Parathyroid adenoma (tissue), 2 donors: ENCODE data around the gene GALNT17.
"Not testable (repeated sequence)": the region's sequence is repeated elsewhere in the genome, so short reads cannot be mapped to it uniquely, and the experiment has no call there.

Source experiments
- H2AFZ ChIP-seq: fragments of 300-600 bp; sonication (generic); one replicate; pipeline ENCODE4 v1.7.0; 2017; ENCODE audit warnings: antibody characterized with exemption, mild to moderate bottlenecking
- H3K27ac ChIP-seq: fragments of 300-600 bp; sonication (generic); one replicate; pipeline ENCODE4 v1.7.0; 2017
- H3K27me3 ChIP-seq: fragments of 300-600 bp; sonication (generic); one replicate; pipeline ENCODE4 v1.7.0; 2017; ENCODE audit warnings: low read length; ENCODE audit not compliant: control insufficient read depth, insufficient read depth
- H3K36me3 ChIP-seq: fragments of 300-600 bp; sonication (generic); one replicate; pipeline ENCODE4 v1.7.0; 2017; ENCODE audit warnings: low read length; ENCODE audit not compliant: control insufficient read depth, insufficient read depth
- H3K4me1 ChIP-seq: fragments of 300-600 bp; sonication (generic); one replicate; pipeline ENCODE4 v1.7.0; 2017; ENCODE audit warnings: control low read depth
- H3K4me2 ChIP-seq: fragments of 300-600 bp; sonication (generic); one replicate; pipeline ENCODE4 v1.7.0; 2017; ENCODE audit warnings: low read length
- H3K4me3 ChIP-seq: fragments of 300-600 bp; sonication (generic); one replicate; pipeline ENCODE4 v1.7.0; 2017; ENCODE audit warnings: low read depth, low read length
- H3K79me2 ChIP-seq: fragments of 300-600 bp; sonication (generic); one replicate; pipeline ENCODE4 v1.7.0; 2017; ENCODE audit warnings: control low read depth
- H3K9ac ChIP-seq: fragments of 300-600 bp; sonication (generic); one replicate; pipeline ENCODE4 v1.7.0; 2017; ENCODE audit warnings: mild to moderate bottlenecking
- H3K9me3 ChIP-seq: fragments of 300-600 bp; sonication (generic); one replicate; pipeline ENCODE4 v1.7.0; 2017; ENCODE audit warnings: low read length; ENCODE audit not compliant: control insufficient read depth
- CTCF ChIP-seq: fragments of 300-600 bp; sonication (generic); IDR thresholded peaks from one replicate; pipeline ENCODE4 v1.7.0; 2017; ENCODE audit warnings: antibody characterized with exemption, mild to moderate bottlenecking
- donor health status: primary hyperparathyroidism.

The GALNT17 gene

GRCh38 chr7:71566991-71567390 is 435.0 kb downstream of the GALNT17 start:
- H3K9me3 ChIP-seq = no peaks in the 10 kb centered on the region
- H3K4me3 ChIP-seq = no peak overlapping the region
- H3K4me1 ChIP-seq = no peaks in the 10 kb centered on the region
- no peak for TF ChIP-seq CTCF
- no peak overlapping the region for H3K9ac ChIP-seq
- H3K4me2 ChIP-seq = no peak overlapping the region
- no peaks in the 10 kb centered on the region for H3K79me2 ChIP-seq
- no peak overlapping the region for H2AFZ ChIP-seq
- no peaks in the 10 kb centered on the region for H3K27me3 ChIP-seq
- H3K36me3 ChIP-seq = no peaks in the 10 kb centered on the region
- H3K27ac ChIP-seq = no peak overlapping the region

GRCh38 chr7:71574153-71574860 is 442.4 kb downstream of the GALNT17 start:
- no peaks in the 10 kb centered on the region for H3K9me3 ChIP-seq
- no peaks in the 10 kb centered on the region for H3K4me1 ChIP-seq
- H2AFZ ChIP-seq = no peak overlapping the region
- H3K4me2 ChIP-seq = no peak overlapping the region
- H3K4me3 ChIP-seq = no peak overlapping the region
- no peaks in the 10 kb centered on the region for H3K79me2 ChIP-seq
- H3K36me3 ChIP-seq = no peaks in the 10 kb centered on the region
- no peak overlapping the region for H3K27ac ChIP-seq
- H3K27me3 ChIP-seq = no peaks in the 10 kb centered on the region
- H3K9ac ChIP-seq = no peak overlapping the region
- TF ChIP-seq CTCF = no peak

- H3K9ac ChIP-seq = no peak overlapping the region
- H2AFZ ChIP-seq = no peak overlapping the region
- H3K9me3 ChIP-seq = no peaks in the 10 kb centered on the region
- no peak overlapping the region for H3K27ac ChIP-seq
- TF ChIP-seq CTCF = no peak
- no peaks in the 10 kb centered on the region for H3K4me1 ChIP-seq
- H3K36me3 ChIP-seq = no peaks in the 10 kb centered on the region
- H3K27me3 ChIP-seq = no peaks in the 10 kb centered on the region
- H3K4me3 ChIP-seq = no peak overlapping the region
- H3K79me2 ChIP-seq = no peaks in the 10 kb centered on the region
- H3K4me2 ChIP-seq = no peak overlapping the region
Measured at GRCh38 chr7:71580027-71580426, 448.1 kb downstream of the GALNT17 start.

- Histone ChIP-seq H3K79me2 (no peaks in the 10 kb centered on the region), H2AFZ (no peak overlapping the region), H3K4me2 (no peak overlapping the region), H3K27me3 (no peaks in the 10 kb centered on the region), H3K4me1 (no peaks in the 10 kb centered on the region), H3K4me3 (no peak overlapping the region), H3K9ac (no peak overlapping the region), H3K9me3 (no peaks in the 10 kb centered on the region), H3K36me3 (no peaks in the 10 kb centered on the region), H3K27ac (no peak overlapping the region)
- no peak for TF ChIP-seq CTCF
Measured at GRCh38 chr7:71584256-71584655, 452.3 kb downstream of the GALNT17 start.

- Histone ChIP-seq H3K27ac (no peak overlapping the region), H3K9me3 (no peaks in the 10 kb centered on the region), H3K27me3 (no peaks in the 10 kb centered on the region), H3K4me3 (no peak overlapping the region), H3K4me2 (no peak overlapping the region), H2AFZ (no peak overlapping the region), H3K4me1 (no peaks in the 10 kb centered on the region), H3K36me3 (no peaks in the 10 kb centered on the region), H3K79me2 (no peaks in the 10 kb centered on the region), H3K9ac (no peak overlapping the region)
- no peak for TF ChIP-seq CTCF
Measured at GRCh38 chr7:71591876-71592275, 459.9 kb downstream of the GALNT17 start.

GRCh38 chr7:71592388-71592787 is 460.4 kb downstream of the GALNT17 start:
- H3K4me3 ChIP-seq, H3K36me3 ChIP-seq, H2AFZ ChIP-seq, H3K27me3 ChIP-seq, H3K4me2 ChIP-seq, H3K27ac ChIP-seq, H3K9me3 ChIP-seq, H3K79me2 ChIP-seq, H3K4me1 ChIP-seq, H3K9ac ChIP-seq: not testable (repeated sequence)
